Stimulated activated CD4-positive, alpha-beta T cell treated with anti-CD3 and anti-CD28 coated beads, Interleukin-1b, Interleukin-23, amount 100 ng/mL, for 24 hours (primary cell): ENCODE data around the gene AIG1.
"Not testable (repeated sequence)": the region's sequence is repeated elsewhere in the genome, so short reads cannot be mapped to it uniquely, and the experiment has no call there.

Experiments
- DNase-seq, 4 experiments: peaks; one replicate each; pipeline ENCODE4 v3.0.0-alpha.2; 2020; ENCODE audit warnings: low read depth in 4 of 4, low spot score in 1 of 4

The AIG1 gene

GRCh38 chr6:143223895-143224294 is 163.2 kb downstream of the AIG1 start:
- DNase-seq: no peak

- no peak for DNase-seq
These were observed 163.8 kb downstream of the AIG1 start for GRCh38 chr6:143224516-143224915.

GRCh38 chr6:143225929-143226328 is 165.2 kb downstream of the AIG1 start:
- no peak for DNase-seq

GRCh38 chr6:143227675-143228074 is 167.0 kb downstream of the AIG1 start:
- DNase-seq: no peak

- DNase-seq: no peak
These were observed 168.7 kb downstream of the AIG1 start for GRCh38 chr6:143229400-143229799.

- no peak for DNase-seq
These were observed 172.2 kb downstream of the AIG1 start for GRCh38 chr6:143232849-143233248.

GRCh38 chr6:143233554-143234285 is 173.0 kb downstream of the AIG1 start:
- DNase-seq: no peak

GRCh38 chr6:143234734-143235133 is 174.0 kb downstream of the AIG1 start:
- no peak for DNase-seq

GRCh38 chr6:143236151-143236798 is 175.6 kb downstream of the AIG1 start:
- DNase-seq: no peak

- DNase-seq: no peak
These were observed 177.6 kb downstream of the AIG1 start for GRCh38 chr6:143238306-143238705.

- no peak for DNase-seq
These were observed 180.4 kb downstream of the AIG1 start for GRCh38 chr6:143241111-143241510.

GRCh38 chr6:143241911-143242310 is 181.2 kb downstream of the AIG1 start:
- no peak for DNase-seq

GRCh38 chr6:143243786-143244185 is 183.1 kb downstream of the AIG1 start:
- DNase-seq: no peak

GRCh38 chr6:143245656-143246055 is 185.0 kb downstream of the AIG1 start:
- no peak for DNase-seq

GRCh38 chr6:143246166-143246775 is 185.6 kb downstream of the AIG1 start:
- DNase-seq: not testable (repeated sequence)

GRCh38 chr6:143247586-143247985 is 186.9 kb downstream of the AIG1 start:
- DNase-seq: no peak

- no peak for DNase-seq
These were observed 187.7 kb downstream of the AIG1 start for GRCh38 chr6:143248359-143248758.

- DNase-seq: no peak
These were observed 190.6 kb downstream of the AIG1 start for GRCh38 chr6:143251288-143251687.

GRCh38 chr6:143252961-143253360 is 192.3 kb downstream of the AIG1 start:
- no peak for DNase-seq

- DNase-seq: no peak
These were observed 192.9 kb downstream of the AIG1 start for GRCh38 chr6:143253586-143253985.

- DNase-seq: no peak
These were observed 198.3 kb downstream of the AIG1 start for GRCh38 chr6:143258945-143259344.

- no peak for DNase-seq
These were observed 200.2 kb downstream of the AIG1 start for GRCh38 chr6:143260857-143261256.
